Sciatic nerve (tissue), 2 donors: Measurements from ENCODE around the gene KCNMA1. TPM values are rescaled to one million over a fixed set of nuclear protein-coding genes. Genes with fewer than 3 reads are reported as not detected.
"Not testable (repeated sequence)": the region's sequence is repeated elsewhere in the genome, so short reads cannot be mapped to it uniquely, and the experiment has no call there.

Experiments
- ATAC-seq: fragments of 200-7000 bp; cut with Tn5 transposase; one replicate; pipeline ENCODE4 v1.9.1; 2020; ENCODE audit warnings: mild to moderate bottlenecking, moderate library complexity
- DNase-seq: peaks from one replicate; pipeline ENCODE4 v3.0.0-alpha.2; 2020; ENCODE audit warnings: low spot score
- intact Hi-C: fragments of 100-400 bp; cut with DNase I; formaldehyde crosslinking; loops from one replicate; pipeline ENCODE4 v1.14.2; 2022
- total RNA-seq: library from RNA; stranded (reverse); fragmentation: NEBNext Ultra II Directional; extraction: Animal tissue kit (Norgen Biotek cat#: 25700); gene quantifications from one replicate; pipeline ENCODE4 v1.2.1, GENCODE V29; 2021
- donor health status: DM: no; HTN: no; CAD: no.
- donor health status: DM: no; HTN: no; CAD: no.

Gene KCNMA1
- 10.7 TPM for total RNA-seq

- ATAC-seq: no peak
- intact Hi-C loops: no loop called here
- DNase-seq: no peak
These were observed at the start of gene KCNMA1 for GRCh38 chr10:77637532-77638320. Gene KCNMA1, minus strand, starts transcription at chr10:77637808.

- intact Hi-C loops: no loop called here
- DNase-seq (no peak), ATAC-seq (no peak)
These were observed 49.2 kb upstream of the KCNMA1 start for GRCh38 chr10:77686650-77687417.

GRCh38 chr10:77686096-77686495 lies 48.5 kb upstream of the KCNMA1 start:
- ATAC-seq (no peak), DNase-seq (no peak)
- intact Hi-C loops: no loop called here

- DNase-seq (no peak), ATAC-seq (no peak)
- intact Hi-C loops: no loop called here
These were observed 47.8 kb upstream of the KCNMA1 start for GRCh38 chr10:77685432-77685831.

- ATAC-seq, DNase-seq, intact Hi-C loops: not testable (repeated sequence)
These were observed 45.5 kb upstream of the KCNMA1 start for GRCh38 chr10:77683088-77683432.

GRCh38 chr10:77682393-77683087 lies 44.9 kb upstream of the KCNMA1 start:
- no peak for ATAC-seq
- intact Hi-C loops: no loop called here
- no peak for DNase-seq

DNA sequence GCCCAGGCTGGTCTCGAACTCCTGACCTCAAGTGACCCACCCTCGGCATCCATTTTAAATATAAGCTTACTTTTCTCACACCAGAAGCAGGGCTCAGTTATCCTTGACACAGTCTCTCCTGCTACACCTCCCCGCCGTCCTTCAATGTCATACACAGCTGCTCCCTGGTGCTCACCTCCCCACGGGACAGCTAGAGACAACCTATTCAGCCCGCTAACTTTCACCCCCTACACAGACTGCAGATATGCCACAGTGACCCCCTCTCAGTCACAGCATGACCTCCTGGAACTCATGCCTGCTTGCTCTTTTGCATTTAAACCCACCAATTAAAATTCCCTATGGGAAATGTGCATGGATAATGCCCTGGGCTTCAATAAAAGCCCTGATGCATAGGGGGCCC lies 44.2 kb upstream of the KCNMA1 start:
- intact Hi-C loops: no loop called here
- DNase-seq (no peak), ATAC-seq (no peak)

GRCh38 chr10:77680811-77681210 lies 43.2 kb upstream of the KCNMA1 start:
- intact Hi-C loops: no loop called here
- no peak for ATAC-seq
- DNase-seq: no peak

- intact Hi-C loops: no loop called here
- ATAC-seq (no peak), DNase-seq (no peak)
These were observed 42.5 kb upstream of the KCNMA1 start for GRCh38 chr10:77680065-77680464.

- ATAC-seq (no peak), DNase-seq (no peak)
- intact Hi-C loops: no loop called here
These were observed 41.6 kb upstream of the KCNMA1 start for GRCh38 chr10:77679217-77679616.

- no peak for ATAC-seq
- intact Hi-C loops: no loop called here
These were observed 40.5 kb upstream of the KCNMA1 start for GRCh38 chr10:77678146-77678545.

DNA sequence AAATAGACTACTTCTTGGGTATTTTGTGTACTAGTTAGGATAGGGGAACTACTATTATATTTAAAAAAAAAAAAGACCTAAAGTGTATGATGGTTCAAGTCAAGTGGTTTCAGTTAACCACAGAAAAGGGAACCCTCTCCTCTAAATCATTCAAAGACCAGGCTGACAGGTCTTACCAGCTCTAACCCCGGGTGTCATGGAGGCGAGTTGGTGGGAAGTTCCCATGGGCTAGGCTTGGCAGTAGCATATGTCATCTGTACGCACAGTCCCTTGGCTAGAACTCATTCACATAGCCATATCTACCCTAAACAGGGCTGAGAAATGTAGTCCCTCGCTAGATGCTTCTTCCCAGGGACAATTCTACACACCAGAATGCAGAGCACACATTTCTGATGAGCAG lies 37.7 kb upstream of the KCNMA1 start:
- DNase-seq (no peak), ATAC-seq (no peak)

More at GRCh38 chr10:77678146-77678545, 40.5 kb upstream of the KCNMA1 start:
- DNase-seq: no peak

GRCh38 chr10:77673515-77674140 lies 36.0 kb upstream of the KCNMA1 start:
- no peak for DNase-seq
- intact Hi-C loops: no loop called here
- no peak for ATAC-seq

More for the DNA sequence above, 37.7 kb upstream of the KCNMA1 start:
- intact Hi-C loops: no loop called here

DNA sequence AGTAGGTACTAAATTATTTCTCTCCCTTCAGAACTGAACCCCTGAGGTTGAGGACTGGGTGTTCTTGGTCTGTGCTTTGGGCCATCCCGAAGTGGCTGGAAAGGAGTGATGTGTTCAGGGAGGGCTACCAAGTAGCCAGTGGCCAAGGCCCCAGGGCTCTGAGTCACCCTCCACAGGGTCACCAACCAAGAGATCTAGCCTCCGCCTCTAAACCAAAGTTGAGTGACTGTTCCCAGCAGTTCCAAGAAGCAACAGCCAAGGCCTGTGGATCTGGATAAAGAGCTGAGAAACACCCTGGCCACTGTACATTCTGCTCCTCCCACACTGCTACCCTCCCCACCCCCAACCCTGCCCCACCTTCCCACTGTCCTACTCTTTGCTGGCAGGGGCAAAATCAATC lies 35.5 kb upstream of the KCNMA1 start:
- intact Hi-C loops: no loop called here
- ATAC-seq: no peak
- DNase-seq: no peak

DNA sequence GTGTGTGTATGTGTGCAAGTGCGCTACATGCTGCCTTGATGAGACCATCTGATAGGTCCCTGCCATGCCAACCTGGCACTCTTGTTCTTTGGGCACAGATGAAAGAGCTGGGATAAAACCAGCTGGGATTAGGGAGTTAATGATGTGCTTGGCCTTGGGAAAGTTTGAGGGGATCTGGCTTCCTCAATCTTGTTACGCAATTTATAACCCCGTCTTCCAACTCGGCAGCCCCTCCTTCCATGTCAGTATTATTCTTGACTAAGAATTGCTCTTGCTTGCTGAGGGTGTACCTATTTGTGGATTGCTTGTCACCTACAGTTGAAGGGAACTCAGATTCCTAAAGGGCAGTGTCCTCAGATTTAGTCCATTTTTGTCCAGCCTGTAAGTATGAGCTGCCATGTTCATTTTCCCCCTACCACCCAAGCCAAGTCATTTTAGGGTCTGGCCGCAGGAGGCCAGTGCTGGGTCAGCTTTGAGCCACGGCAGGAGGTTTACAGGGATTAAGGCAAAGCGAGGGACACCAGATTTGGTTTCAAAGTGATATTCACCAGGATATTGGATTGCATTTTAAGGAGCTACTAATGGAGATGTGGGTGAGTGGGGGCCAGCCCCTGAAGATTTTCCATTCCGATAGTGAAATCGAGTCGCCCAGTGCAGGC lies 34.1 kb upstream of the KCNMA1 start:
- ATAC-seq: no peak
- intact Hi-C loops: no loop called here

DNA sequence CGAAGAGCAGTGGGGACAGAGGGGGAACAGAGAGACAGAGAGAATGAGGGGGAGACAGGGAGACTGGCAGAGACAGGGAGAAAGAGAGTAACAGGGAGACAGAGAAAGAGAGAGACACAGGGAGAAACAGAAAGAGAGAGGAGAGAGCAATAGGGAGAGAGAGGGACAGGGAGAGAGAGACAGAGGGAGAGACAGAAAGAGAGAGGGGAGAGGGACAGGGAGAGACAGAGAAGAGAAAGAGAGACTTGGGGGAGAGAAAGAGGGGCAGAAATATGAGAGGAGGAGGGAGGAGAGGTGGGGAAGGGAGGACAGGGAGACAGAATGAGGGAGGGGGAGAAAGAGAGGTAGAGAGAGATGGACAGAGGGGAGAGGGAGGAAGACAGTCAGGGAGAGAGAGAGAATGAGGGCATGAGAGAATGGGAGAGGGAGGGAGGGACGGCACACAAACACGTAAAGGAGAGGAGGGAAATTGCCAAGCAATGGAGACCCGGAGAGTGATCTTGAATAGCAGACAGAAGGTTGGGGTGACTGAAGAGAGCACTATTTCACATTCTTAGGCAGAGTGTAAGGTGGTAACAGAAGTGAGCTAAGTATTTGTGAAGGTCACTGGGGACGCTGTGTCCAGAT lies 33.3 kb upstream of the KCNMA1 start:
- intact Hi-C loops: no loop called here
- no peak for ATAC-seq
- DNase-seq: no peak

More for the DNA sequence above, 34.1 kb upstream of the KCNMA1 start:
- no peak for DNase-seq

GRCh38 chr10:77669892-77670291 lies 32.3 kb upstream of the KCNMA1 start:
- intact Hi-C loops: no loop called here
- no peak for ATAC-seq
- DNase-seq: no peak
